Peyer's patch (tissue), 4 donors: ENCODE results near the gene GNAS.

Source experiments
- POLR2A ChIP-seq, 2 donors: fragments of 450-650 bp; IDR thresholded peaks; one replicate each; pipeline ENCODE4 v1.5.1; 2017; ENCODE audit warnings: antibody characterized with exemption in 2 of 2, mild to moderate bottlenecking in 2 of 2, moderate library complexity in 2 of 2
- TF ChIP-seq, protein P1 (sequence below), 6 experiments: fragments of 450-650 bp in 4 of 6; fragments of 200-600 bp in 2 of 6; sonication (generic) in 1 of 6; IDR thresholded peaks; one replicate each; pipeline ENCODE4 v1.5.1; 2017 to 2019; ENCODE audit warnings: antibody characterized with exemption in 6 of 6, mild to moderate bottlenecking in 3 of 6, moderate library complexity in 1 of 6

DNA sequence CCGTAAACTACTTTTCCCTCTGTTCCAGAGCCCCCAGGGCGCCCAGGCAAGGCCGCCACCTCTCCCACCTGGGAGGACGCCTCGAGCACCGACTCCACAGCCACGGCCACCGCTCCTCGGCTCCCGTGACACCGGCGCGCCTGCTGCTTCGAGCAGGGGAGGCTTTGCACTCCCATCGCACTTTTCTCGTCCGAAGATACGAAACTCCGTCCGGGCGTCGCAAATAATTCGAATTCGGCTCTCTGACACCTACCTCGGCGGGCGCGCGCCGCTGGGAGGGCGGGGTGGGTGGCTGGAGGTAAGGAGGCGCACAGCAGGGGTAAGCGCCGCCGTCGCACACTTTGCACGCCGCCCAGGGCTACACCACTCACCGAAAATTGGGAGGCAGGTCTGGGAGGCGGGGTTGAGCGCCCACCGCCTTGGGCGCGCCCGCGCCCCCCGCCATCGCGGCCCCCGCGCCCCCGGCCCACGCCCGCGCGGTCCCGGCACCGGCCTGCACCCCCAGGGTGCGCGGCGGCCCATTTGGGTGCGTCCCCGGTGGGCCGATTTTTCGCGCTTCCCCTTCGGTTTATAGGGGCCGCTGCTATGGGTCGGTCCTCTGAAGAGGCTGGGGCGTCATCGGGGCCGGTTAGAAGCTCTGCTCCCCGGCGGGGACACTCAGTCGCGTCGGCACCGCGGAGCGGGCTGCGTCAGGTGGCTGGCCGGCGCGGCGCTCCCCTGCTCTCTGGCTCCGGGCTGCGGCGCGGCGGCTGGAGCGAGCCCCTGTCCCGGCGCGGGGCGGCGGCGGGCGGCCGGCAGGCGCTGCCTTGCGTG is 36.2 kb downstream of the GNAS start:
- TF ChIP-seq, protein P1, sequence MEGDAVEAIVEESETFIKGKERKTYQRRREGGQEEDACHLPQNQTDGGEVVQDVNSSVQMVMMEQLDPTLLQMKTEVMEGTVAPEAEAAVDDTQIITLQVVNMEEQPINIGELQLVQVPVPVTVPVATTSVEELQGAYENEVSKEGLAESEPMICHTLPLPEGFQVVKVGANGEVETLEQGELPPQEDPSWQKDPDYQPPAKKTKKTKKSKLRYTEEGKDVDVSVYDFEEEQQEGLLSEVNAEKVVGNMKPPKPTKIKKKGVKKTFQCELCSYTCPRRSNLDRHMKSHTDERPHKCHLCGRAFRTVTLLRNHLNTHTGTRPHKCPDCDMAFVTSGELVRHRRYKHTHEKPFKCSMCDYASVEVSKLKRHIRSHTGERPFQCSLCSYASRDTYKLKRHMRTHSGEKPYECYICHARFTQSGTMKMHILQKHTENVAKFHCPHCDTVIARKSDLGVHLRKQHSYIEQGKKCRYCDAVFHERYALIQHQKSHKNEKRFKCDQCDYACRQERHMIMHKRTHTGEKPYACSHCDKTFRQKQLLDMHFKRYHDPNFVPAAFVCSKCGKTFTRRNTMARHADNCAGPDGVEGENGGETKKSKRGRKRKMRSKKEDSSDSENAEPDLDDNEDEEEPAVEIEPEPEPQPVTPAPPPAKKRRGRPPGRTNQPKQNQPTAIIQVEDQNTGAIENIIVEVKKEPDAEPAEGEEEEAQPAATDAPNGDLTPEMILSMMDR (IDR thresholded peaks at IDR 0.05) = no peak
- peak; percentile 80 to 93 for TF ChIP-seq POLR2A (IDR thresholded peaks at IDR 0.05)
